ENCODE results near the gene KRT20. TPM values are rescaled to one million over a fixed set of nuclear protein-coding genes. Genes with fewer than 3 reads are reported as not detected.

KRT20 gene
- total RNA-seq, 1 experiment from 2014 or later = 1.5 TPM

Other genes starting within 250 kb of the KRT20 start
- 136 TPM for gene SMARCE1, start 237.4 kb downstream of the KRT20 start, total RNA-seq (2021; ENCODE audit: unreplicated experiment)
- gene KRT222, start 220.1 kb downstream of the KRT20 start, total RNA-seq (2021; ENCODE audit: unreplicated experiment) = 5.0 TPM
- gene KRT24, start 181.5 kb downstream of the KRT20 start, total RNA-seq (2021; ENCODE audit: unreplicated experiment) = not detected
- not detected for gene KRT25, start 129.9 kb downstream of the KRT20 start, total RNA-seq (2021; ENCODE audit: unreplicated experiment)
- not detected for gene KRT26, start 113.0 kb downstream of the KRT20 start, total RNA-seq (2021; ENCODE audit: unreplicated experiment)
- gene KRT27, start 102.7 kb downstream of the KRT20 start, total RNA-seq (2021; ENCODE audit: unreplicated experiment) = not detected
- gene KRT28, start 85.3 kb downstream of the KRT20 start, total RNA-seq (2021; ENCODE audit: unreplicated experiment) = not detected
- gene KRT10, start 62.6 kb downstream of the KRT20 start, total RNA-seq (2021; ENCODE audit: unreplicated experiment) = 62.3 TPM
- gene KRT12, start 18.0 kb downstream of the KRT20 start, total RNA-seq (2021; ENCODE audit: unreplicated experiment) = not detected
- 19.0 TPM for gene KRT23, start 52.4 kb upstream of the KRT20 start, total RNA-seq (2021; ENCODE audit: unreplicated experiment)
- not detected for gene KRT39, start 81.7 kb upstream of the KRT20 start, total RNA-seq (2021; ENCODE audit: unreplicated experiment)
- gene KRT40, start 99.1 kb upstream of the KRT20 start, total RNA-seq (2021; ENCODE audit: unreplicated experiment) = not detected
- gene KRTAP3-3, start 108.9 kb upstream of the KRT20 start, total RNA-seq (2021; ENCODE audit: unreplicated experiment) = not detected
- not detected for gene KRTAP3-2, start 114.7 kb upstream of the KRT20 start, total RNA-seq (2021; ENCODE audit: unreplicated experiment)
- gene KRTAP3-1, start 123.9 kb upstream of the KRT20 start, total RNA-seq (2021; ENCODE audit: unreplicated experiment) = not detected
- gene KRTAP1-5, start 142.0 kb upstream of the KRT20 start, total RNA-seq (2021; ENCODE audit: unreplicated experiment) = not detected
- not detected for gene KRTAP1-4, start 145.0 kb upstream of the KRT20 start, total RNA-seq (2021; ENCODE audit: unreplicated experiment)
- gene KRTAP1-3, start 149.6 kb upstream of the KRT20 start, total RNA-seq (2021; ENCODE audit: unreplicated experiment) = not detected
- gene KRTAP1-1, start 156.2 kb upstream of the KRT20 start, total RNA-seq (2021; ENCODE audit: unreplicated experiment) = not detected
- gene KRTAP2-1, start 162.1 kb upstream of the KRT20 start, total RNA-seq (2021; ENCODE audit: unreplicated experiment) = not detected
- gene KRTAP2-2, start 170.0 kb upstream of the KRT20 start, total RNA-seq (2021; ENCODE audit: unreplicated experiment) = 1.2 TPM
- 6.3 TPM for gene KRTAP2-3, start 174.9 kb upstream of the KRT20 start, total RNA-seq (2021; ENCODE audit: unreplicated experiment)
- gene KRTAP2-4, start 180.6 kb upstream of the KRT20 start, total RNA-seq (2021; ENCODE audit: unreplicated experiment) = 0.76 TPM
- gene KRTAP4-7, start 198.9 kb upstream of the KRT20 start, total RNA-seq (2021; ENCODE audit: unreplicated experiment) = not detected
- gene KRTAP4-8, start 212.9 kb upstream of the KRT20 start, total RNA-seq (2021; ENCODE audit: unreplicated experiment) = not detected
- gene KRTAP4-16, start 217.0 kb upstream of the KRT20 start, total RNA-seq (2021; ENCODE audit: unreplicated experiment) = not detected
- gene KRTAP4-9, start 220.1 kb upstream of the KRT20 start, total RNA-seq (2021; ENCODE audit: unreplicated experiment) = not detected
- gene KRTAP4-11, start 233.1 kb upstream of the KRT20 start, total RNA-seq (2021; ENCODE audit: unreplicated experiment) = not detected
- not detected for gene KRTAP4-12, start 238.9 kb upstream of the KRT20 start, total RNA-seq (2021; ENCODE audit: unreplicated experiment)

Measured in HCT116 (cell line).